ENCODE measurements around the gene MAPT.

The MAPT gene

DNA sequence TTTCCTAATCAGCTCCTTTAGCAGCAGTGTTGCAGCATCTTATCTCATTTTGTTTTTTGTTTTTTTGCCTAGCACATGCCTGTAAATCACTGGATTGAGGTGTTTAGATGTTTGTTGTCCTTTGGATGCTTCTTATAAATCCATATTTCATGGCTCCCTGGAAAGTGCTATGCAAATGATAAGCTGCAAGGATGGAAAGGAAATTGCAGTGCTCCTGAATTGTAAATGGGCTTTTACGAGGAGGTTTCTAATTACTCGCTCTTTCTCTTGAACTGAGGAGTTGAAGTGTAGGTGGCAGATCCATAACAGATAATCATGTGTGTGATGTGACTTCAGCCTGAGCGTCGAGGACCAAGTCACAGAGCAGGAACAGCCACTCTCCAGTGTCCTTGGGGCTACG, 45.0 kb downstream of the MAPT start:
- H3K4me3 Mint-ChIP-seq, result no peak overlapping the region
- TF ChIP-seq CTCF (IDR thresholded peaks at IDR 0.05), result no peak
- H3K27ac Mint-ChIP-seq, result no peak overlapping the region
- H3K36me3 Mint-ChIP-seq (ENCODE audit: low read depth), result no peaks in the 10 kb centered on the region
- DNase-seq, result no peak
- peaks cover 20% of the 10 kb centered on the region for H3K4me1 Mint-ChIP-seq
- no peaks in the 10 kb centered on the region for H3K9me3 Mint-ChIP-seq
- H3K27me3 Mint-ChIP-seq (ENCODE audit: low read depth, poor library complexity), result peaks cover 28% of the 10 kb centered on the region

DNA sequence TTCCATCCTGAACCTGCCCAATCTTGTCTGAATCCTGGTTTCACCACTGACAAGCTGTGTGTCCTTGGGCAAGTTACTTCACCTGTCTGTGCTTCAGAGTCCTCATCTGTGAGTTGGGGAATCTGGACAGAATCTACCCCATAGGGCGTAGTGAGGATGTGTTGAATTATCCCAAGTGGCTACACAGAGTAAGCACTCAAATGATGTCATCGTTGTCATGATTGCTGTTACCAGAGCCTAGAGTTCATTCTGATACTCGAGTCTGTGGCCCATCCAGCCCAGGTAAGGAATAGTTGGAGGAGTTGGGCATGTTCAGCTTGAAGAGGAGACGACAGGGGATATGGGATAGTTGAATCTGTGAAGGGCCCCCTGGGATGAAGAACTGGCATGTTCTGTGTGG, 45.9 kb downstream of the MAPT start:
- Mint-ChIP-seq H3K27me3 (ENCODE audit: low read depth, poor library complexity) (peaks cover 28% of the 10 kb centered on the region), H3K36me3 (ENCODE audit: low read depth) (no peaks in the 10 kb centered on the region), H3K27ac (no peak overlapping the region), H3K4me3 (no peak overlapping the region), H3K9me3 (no peaks in the 10 kb centered on the region), H3K4me1 (peaks cover 20% of the 10 kb centered on the region)
- TF ChIP-seq CTCF (IDR thresholded peaks at IDR 0.05), result no peak
- no peak for DNase-seq

DNA sequence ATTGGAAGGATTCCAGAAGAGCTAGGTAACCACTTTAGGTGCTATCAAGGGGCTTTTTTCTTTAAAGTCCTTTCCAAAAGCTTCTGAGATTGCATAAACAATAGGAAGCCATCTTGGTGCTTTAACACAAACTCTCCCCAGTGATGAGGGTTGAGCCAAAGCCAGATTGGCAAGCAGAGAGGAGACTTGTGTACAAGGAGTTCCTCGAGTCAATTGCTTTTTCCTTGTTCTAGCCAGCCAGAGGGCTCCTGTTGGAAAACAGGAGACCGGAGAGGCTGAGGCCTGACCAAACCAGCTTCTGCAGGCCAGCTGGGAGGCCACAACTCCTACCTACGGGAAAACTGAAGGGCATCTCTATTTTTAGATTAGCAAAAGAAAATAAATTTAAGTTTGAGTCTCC, 46.5 kb downstream of the MAPT start:
- Mint-ChIP-seq H3K4me1 (peaks cover 16% of the 10 kb centered on the region), H3K27ac (no peak overlapping the region), H3K4me3 (no peak overlapping the region), H3K27me3 (ENCODE audit: low read depth, poor library complexity) (peaks cover 28% of the 10 kb centered on the region), H3K36me3 (ENCODE audit: low read depth) (no peaks in the 10 kb centered on the region), H3K9me3 (no peaks in the 10 kb centered on the region)
- DNase-seq, result no peak
- no peak for TF ChIP-seq CTCF (IDR thresholded peaks at IDR 0.05)

DNA sequence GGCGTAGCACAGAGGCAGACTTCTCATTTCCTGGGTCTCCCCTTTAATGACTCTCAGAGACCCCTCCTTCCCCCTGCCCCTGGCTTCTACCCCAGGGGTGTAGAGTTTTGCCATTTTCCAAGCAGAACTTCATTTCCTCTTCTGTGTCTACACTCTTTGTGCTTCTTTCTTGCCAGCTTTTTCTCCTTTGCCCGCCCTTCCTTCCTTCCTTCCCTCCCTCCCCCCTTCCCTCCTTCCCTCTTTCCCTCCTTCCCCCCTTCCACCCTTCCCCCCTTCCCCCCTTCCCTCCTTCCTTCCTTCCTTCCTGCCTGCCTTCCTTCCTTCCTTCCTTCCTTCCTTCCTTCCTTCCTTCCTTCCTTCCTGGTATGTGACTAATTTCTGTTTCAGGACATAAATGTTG, 47.0 kb downstream of the MAPT start:
- H3K36me3 Mint-ChIP-seq (ENCODE audit: low read depth), result no peaks in the 10 kb centered on the region
- TF ChIP-seq CTCF (IDR thresholded peaks at IDR 0.05), result no peak
- H3K27ac Mint-ChIP-seq, result no peak overlapping the region
- peaks cover 15% of the 10 kb centered on the region for H3K4me1 Mint-ChIP-seq
- H3K4me3 Mint-ChIP-seq, result no peak overlapping the region
- no peaks in the 10 kb centered on the region for H3K9me3 Mint-ChIP-seq
- DNase-seq, result no peak
- peaks cover 28% of the 10 kb centered on the region for H3K27me3 Mint-ChIP-seq (ENCODE audit: low read depth, poor library complexity)

DNA sequence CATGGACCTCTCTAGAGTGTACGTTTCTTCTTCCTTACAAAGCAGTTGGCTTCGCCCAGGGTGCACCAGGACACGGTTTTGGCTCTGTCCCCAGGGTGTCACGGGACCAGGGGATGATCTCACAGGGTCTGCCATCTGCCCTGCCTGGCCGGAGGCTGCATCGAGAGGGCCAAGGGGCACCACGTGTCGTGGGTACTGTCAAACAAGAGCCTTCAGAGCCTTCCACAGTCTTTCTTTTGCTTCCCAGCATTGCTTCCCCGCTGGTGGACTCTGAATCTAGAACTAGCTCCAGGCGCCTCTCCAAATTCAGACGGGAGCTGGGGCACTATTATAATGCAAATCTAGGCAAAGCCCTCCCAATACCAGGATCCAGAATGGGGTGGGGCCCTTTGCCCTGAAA, 47.9 kb downstream of the MAPT start:
- H3K36me3 Mint-ChIP-seq (ENCODE audit: low read depth), result no peaks in the 10 kb centered on the region
- H3K9me3 Mint-ChIP-seq, result no peaks in the 10 kb centered on the region
- H3K27me3 Mint-ChIP-seq (ENCODE audit: low read depth, poor library complexity), result peaks cover 21% of the 10 kb centered on the region
- H3K4me3 Mint-ChIP-seq, result no peak overlapping the region
- no peak for DNase-seq
- no peak overlapping the region for H3K27ac Mint-ChIP-seq
- H3K4me1 Mint-ChIP-seq, result peaks cover 15% of the 10 kb centered on the region
- no peak for TF ChIP-seq CTCF (IDR thresholded peaks at IDR 0.05)

DNA sequence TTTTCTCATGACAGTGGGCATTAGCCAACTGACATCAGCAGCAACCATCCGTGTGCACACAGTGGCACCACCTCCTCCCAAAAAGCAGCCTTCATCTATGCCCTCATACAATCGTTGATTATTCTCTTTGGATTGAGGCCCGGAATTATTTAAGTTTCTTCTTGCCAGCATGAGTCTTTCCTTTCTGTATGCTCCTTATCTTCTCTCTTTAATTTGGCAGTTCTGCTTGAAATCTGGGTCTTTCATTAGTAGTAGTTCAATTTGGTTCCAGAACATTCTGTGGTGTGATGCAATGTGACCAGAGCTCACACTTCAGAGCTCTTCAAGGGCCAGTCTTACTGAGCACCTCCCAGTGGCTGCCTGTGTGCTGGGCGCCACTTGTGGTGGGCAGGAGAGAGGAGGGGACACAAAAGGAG, 52.5 kb downstream of the MAPT start:
- Mint-ChIP-seq H3K36me3 (ENCODE audit: low read depth) (no peaks in the 10 kb centered on the region), H3K4me1 (peaks cover 22% of the 10 kb centered on the region), H3K9me3 (no peaks in the 10 kb centered on the region), H3K4me3 (no peak overlapping the region), H3K27ac (no peak overlapping the region), H3K27me3 (ENCODE audit: low read depth, poor library complexity) (peaks cover 37% of the 10 kb centered on the region)
- TF ChIP-seq CTCF (IDR thresholded peaks at IDR 0.05), result no peak
- no peak for DNase-seq
